SK-N-SH treated with all-trans-retinoic acid at 6 μM for 48 hours (cell line): Measurements from ENCODE around the gene GFRA1.

Experiments used
- CSDC2 ChIP-seq: fragments of 250-450 bp; sonication (Bioruptor Pico); IDR thresholded peaks from 2 replicates; pipeline ENCODE4 v1.5.0; 2020; ENCODE audit warnings: mild to moderate bottlenecking, moderate library complexity
- GLIS3 ChIP-seq: fragments of 250-450 bp; sonication (Bioruptor Pico); IDR thresholded peaks from 2 replicates; pipeline ENCODE4 v1.5.0; 2020; ENCODE audit warnings: mild to moderate bottlenecking, moderate library complexity
- PATZ1 ChIP-seq: fragments of 250-450 bp; sonication (Bioruptor Pico); IDR thresholded peaks from 2 replicates; pipeline ENCODE4 v1.8.0; 2020; ENCODE audit warnings: mild to moderate bottlenecking, moderate library complexity, borderline replicate concordance
- PPARA ChIP-seq: fragments of 250-450 bp; sonication (Bioruptor Pico); IDR thresholded peaks from 2 replicates; pipeline ENCODE4 v1.5.0; 2020; ENCODE audit warnings: mild to moderate bottlenecking, borderline replicate concordance
- TCF4 ChIP-seq: fragments of 250-450 bp; sonication (Bioruptor Pico); IDR thresholded peaks from 2 replicates; pipeline ENCODE4 v1.8.0; 2021; ENCODE audit warnings: mild to moderate bottlenecking, moderate library complexity, borderline replicate concordance
- TSHZ2 ChIP-seq: fragments of 250-450 bp; sonication (Bioruptor Pico); IDR thresholded peaks from 2 replicates; pipeline ENCODE4 v1.5.0; 2020; ENCODE audit warnings: mild to moderate bottlenecking, moderate library complexity
- ZC3H10 ChIP-seq: fragments of 250-450 bp; sonication (Bioruptor Pico); IDR thresholded peaks from 2 replicates; pipeline ENCODE4 v1.5.1; 2021; ENCODE audit warnings: mild to moderate bottlenecking, moderate library complexity
- ZFP3 ChIP-seq: fragments of 250-450 bp; sonication (Bioruptor Pico); IDR thresholded peaks from 2 replicates; pipeline ENCODE4 v1.5.0; 2020; ENCODE audit warnings: mild to moderate bottlenecking, moderate library complexity
- ZFP30 ChIP-seq: fragments of 450-650 bp; formaldehyde crosslinking; IDR thresholded peaks from 2 replicates; pipeline ENCODE4 v1.5.0; 2022; ENCODE audit warnings: mild to moderate bottlenecking, moderate library complexity
- ZNF70 ChIP-seq: fragments of 450-650 bp; formaldehyde crosslinking; IDR thresholded peaks from 2 replicates; pipeline ENCODE4 v1.5.0; 2020; ENCODE audit warnings: mild to moderate bottlenecking, moderate library complexity

GRCh38 chr10:116286626-116287200 is 13.7 kb upstream of the GFRA1 start:
- TF ChIP-seq ZNF70 (CRISPR knock-in tag) = no peak
- no peak for TF ChIP-seq PATZ1 (CRISPR knock-in tag)
- no peak for TF ChIP-seq CSDC2 (CRISPR knock-in tag)
- TF ChIP-seq TSHZ2 (CRISPR knock-in tag) = no peak
- TF ChIP-seq ZC3H10 = no peak
- TF ChIP-seq ZFP3 (CRISPR knock-in tag) = no peak
- no peak for TF ChIP-seq TCF4 (CRISPR knock-in tag)
- TF ChIP-seq GLIS3 (CRISPR knock-in tag) = no peak
- no peak for TF ChIP-seq ZFP30
- no peak for TF ChIP-seq PPARA (CRISPR knock-in tag)
